Hindlimb muscle (tissue), 1 donor: ENCODE results near the gene SCYGR2. TPM values are rescaled to one million over a fixed set of nuclear protein-coding genes. Genes with fewer than 3 reads are reported as not detected.

Source experiments
- DNase-seq: peaks from one replicate; pipeline ENCODE4 v3.0.0-alpha.2; 2013
- polyA plus RNA-seq: library from polyadenylated mRNA; unstranded; fragments of 120-200 nt; gene quantifications from one replicate; pipeline ENCODE4 v1.2.1, GENCODE V29; 2013; ENCODE audit not compliant: insufficient read length

Gene SCYGR2
- polyA plus RNA-seq, 1 donor, result not detected

GRCh38 chr2:227613272-227613660, 14.6 kb downstream of the SCYGR2 start:
- no peak for DNase-seq

GRCh38 chr2:227614246-227614645, 15.6 kb downstream of the SCYGR2 start:
- DNase-seq, result no peak

- DNase-seq, result no peak
These were observed 16.0 kb downstream of the SCYGR2 start, which contains the start of gene SCYGR3 for GRCh38 chr2:227614740-227615139. SCYGR3 (minus strand) TSS chr2:227614840; CDS start chr2:227614840, 0 bp downstream.

- DNase-seq, result no peak
These were observed 16.5 kb downstream of the SCYGR2 start for GRCh38 chr2:227615181-227615580.

- no peak for DNase-seq
These were observed 17.2 kb downstream of the SCYGR2 start for GRCh38 chr2:227615906-227616305.

GRCh38 chr2:227616631-227617030, 17.9 kb downstream of the SCYGR2 start:
- DNase-seq, result no peak

- DNase-seq, result peak; percentile 52
These were observed 18.9 kb downstream of the SCYGR2 start, which contains the start of gene SCYGR4 for GRCh38 chr2:227617316-227618230. SCYGR4 (plus strand) TSS chr2:227617498; CDS start chr2:227617498, 0 bp downstream.

GRCh38 chr2:227623226-227623625, 24.5 kb downstream of the SCYGR2 start:
- DNase-seq, result no peak

- DNase-seq, result no peak
These were observed 26.7 kb downstream of the SCYGR2 start for GRCh38 chr2:227625420-227625819.

- no peak for DNase-seq
These were observed 28.0 kb downstream of the SCYGR2 start for GRCh38 chr2:227626580-227627151.

GRCh38 chr2:227627769-227628168, 29.1 kb downstream of the SCYGR2 start:
- no peak for DNase-seq

GRCh38 chr2:227629435-227629834, 30.7 kb downstream of the SCYGR2 start:
- DNase-seq, result no peak

- no peak for DNase-seq
These were observed 31.6 kb downstream of the SCYGR2 start for GRCh38 chr2:227630322-227630721.

GRCh38 chr2:227632827-227633226, 34.1 kb downstream of the SCYGR2 start:
- no peak for DNase-seq

GRCh38 chr2:227634201-227634600, 35.5 kb downstream of the SCYGR2 start:
- DNase-seq, result no peak

- DNase-seq, result no peak
These were observed 44.0 kb downstream of the SCYGR2 start for GRCh38 chr2:227642656-227643055.

- no peak for DNase-seq
These were observed 45.4 kb downstream of the SCYGR2 start for GRCh38 chr2:227643990-227644551.

Other genes with a start within 250 kb of the SCYGR2 start
- not detected for gene TM4SF20, start 219.6 kb upstream of the SCYGR2 start, polyA plus RNA-seq
- not detected for gene SCYGR1, start 210.9 kb upstream of the SCYGR2 start, polyA plus RNA-seq
- 50.0 TPM for gene AGFG1, start 126.7 kb upstream of the SCYGR2 start, polyA plus RNA-seq
- not detected for gene SCYGR3, start 15.9 kb downstream of the SCYGR2 start, polyA plus RNA-seq
- gene SCYGR4, start 18.6 kb downstream of the SCYGR2 start, polyA plus RNA-seq, result not detected
- gene SCYGR5, start 67.9 kb downstream of the SCYGR2 start, polyA plus RNA-seq, result not detected
- 0.67 TPM for gene SLC19A3, start 119.1 kb downstream of the SCYGR2 start, polyA plus RNA-seq
- gene SCYGR6, start 125.9 kb downstream of the SCYGR2 start, polyA plus RNA-seq, result not detected
- gene SCYGR7, start 129.4 kb downstream of the SCYGR2 start, polyA plus RNA-seq, result not detected
- not detected for gene SCYGR8, start 147.0 kb downstream of the SCYGR2 start, polyA plus RNA-seq
- gene CCL20, start 214.9 kb downstream of the SCYGR2 start, polyA plus RNA-seq, result 0.41 TPM